Measurements from ENCODE around the gene C14orf119. TPM values are rescaled to one million over a fixed set of nuclear protein-coding genes. Genes with fewer than 3 reads are reported as not detected.

Gene C14orf119
- total RNA-seq, 2 experiments from 2014 or later: 46.0 to 47.0 TPM

DNA sequence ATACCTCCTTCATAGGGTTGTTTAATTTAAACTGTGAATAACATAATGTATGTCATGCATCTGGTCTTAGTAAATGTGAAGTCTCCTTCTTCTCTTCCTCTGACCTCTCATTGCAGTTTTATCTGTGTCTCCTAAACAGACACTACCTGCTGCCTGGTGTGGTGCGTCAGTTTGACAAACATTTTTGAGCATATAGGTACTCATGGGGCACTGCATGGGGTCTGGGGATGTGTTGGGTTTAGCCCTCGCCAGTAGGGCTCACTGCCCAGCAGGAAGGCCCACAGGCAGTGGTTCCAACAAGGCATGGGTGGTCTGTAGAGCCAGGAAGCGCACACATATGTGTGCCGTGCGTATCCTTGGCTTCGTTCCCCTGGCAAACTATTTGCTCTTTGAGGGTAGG lies 26.8 kb downstream of the C14orf119 start:
- ATAC-seq (no peak), DNase-seq (no peak)
- Mint-ChIP-seq H3K9me3 (ENCODE audit: insufficient read depth) (no peaks in the 10 kb centered on the region), H3K36me3 (ENCODE audit: low read depth) (no peaks in the 10 kb centered on the region), H3K4me3 (no peak overlapping the region), H3K27ac (peak overlapping the region; percentile 19), H3K4me1 (ENCODE audit: low read depth) (peaks cover 41% of the 10 kb centered on the region), H3K27me3 (ENCODE audit: low read depth) (no peaks in the 10 kb centered on the region)
- CTCF ChIA-PET: interaction anchor here (0.8 to 4.3 kb wide), 16 partner anchors 19 to 317 kb away, joined by 3 to 378 read pairs (median 12); partner anchors contain the start of genes PABPN1, PPP1R3E and SLC7A8
- POLR2A ChIA-PET: interaction anchor here (3.4 kb wide), 1 partner anchor 27 kb away, joined by 20 read pairs; the partner anchor contains the start of genes ACIN1 and C14orf119

DNA sequence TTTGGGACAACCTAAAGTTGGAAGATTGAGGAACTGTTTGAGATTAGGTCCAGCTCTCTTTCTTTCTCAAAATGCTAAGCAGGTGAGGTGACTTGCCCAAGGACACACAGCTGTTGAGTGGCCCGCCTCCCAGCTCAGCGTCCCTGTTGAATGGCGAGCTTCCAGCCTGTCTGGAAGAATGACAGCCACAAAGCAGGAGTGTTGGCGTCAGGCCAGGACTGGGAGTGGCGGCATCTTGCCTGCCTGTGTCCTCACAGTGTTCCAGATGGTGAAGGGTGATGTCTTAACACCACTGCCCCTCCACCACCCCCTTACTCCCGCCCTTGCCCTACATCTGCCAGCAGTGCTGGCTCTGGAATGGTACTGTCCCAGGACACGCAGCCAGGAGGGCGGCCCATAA lies 28.1 kb downstream of the C14orf119 start:
- no peaks in the 10 kb centered on the region for H3K36me3 Mint-ChIP-seq (ENCODE audit: low read depth)

DNA sequence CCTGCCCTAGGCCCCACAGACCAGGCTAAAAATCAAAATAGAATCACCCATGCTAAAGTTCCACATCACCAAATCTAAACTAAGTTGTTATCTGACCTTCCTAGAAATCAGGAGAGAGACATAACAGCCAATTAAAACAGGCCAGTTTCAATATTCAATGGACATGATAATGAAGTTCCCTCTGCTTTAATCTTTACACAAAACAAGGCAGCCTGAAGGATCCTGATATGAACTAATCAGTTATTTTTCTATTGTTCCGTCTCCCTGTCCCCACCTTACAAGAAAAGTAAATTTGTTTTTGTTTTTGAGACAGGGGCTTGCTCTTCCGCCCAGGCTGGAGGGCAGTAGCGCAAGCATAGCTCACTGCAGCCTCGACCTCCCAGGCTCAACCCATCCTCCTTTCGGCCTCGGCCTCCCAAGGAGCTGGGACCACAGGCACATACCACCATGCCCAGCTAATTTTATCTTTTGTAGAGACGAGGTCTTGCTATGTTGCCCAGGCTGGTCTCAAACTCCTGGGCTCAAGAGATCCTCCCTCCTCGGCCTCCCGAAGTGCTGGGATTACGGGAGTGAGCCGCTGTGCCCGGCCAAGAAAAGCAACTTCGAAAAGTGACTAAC lies 29.1 kb downstream of the C14orf119 start:
- no peaks in the 10 kb centered on the region for H3K9me3 Mint-ChIP-seq (ENCODE audit: insufficient read depth)
- POLR2A ChIA-PET: no interaction called here
- H3K4me1 Mint-ChIP-seq (ENCODE audit: low read depth): peaks cover 35% of the 10 kb centered on the region
- H3K27ac Mint-ChIP-seq: no peak overlapping the region
- CTCF ChIA-PET: interaction anchor here (1.0 to 3.1 kb wide), 2 partner anchors 62 to 198 kb away, joined by 3 to 28 read pairs; no protein-coding TSS in a partner anchor
- no peak overlapping the region for H3K4me3 Mint-ChIP-seq
- no peaks in the 10 kb centered on the region for H3K27me3 Mint-ChIP-seq (ENCODE audit: low read depth)
- no peak for ATAC-seq
- H3K36me3 Mint-ChIP-seq (ENCODE audit: low read depth): no peaks in the 10 kb centered on the region
- no peak for DNase-seq

More for the DNA sequence above, 28.1 kb downstream of the C14orf119 start:
- DNase-seq: no peak
- POLR2A ChIA-PET: no interaction called here
- H3K9me3 Mint-ChIP-seq (ENCODE audit: insufficient read depth): no peaks in the 10 kb centered on the region
- H3K4me1 Mint-ChIP-seq (ENCODE audit: low read depth): peaks cover 44% of the 10 kb centered on the region
- no peak for ATAC-seq
- CTCF ChIA-PET: interaction anchor here (1.0 to 3.1 kb wide), 4 partner anchors 29 to 63 kb away, joined by 3 to 28 read pairs (median 3); partner anchors contain the start of genes ACIN1 and C14orf119
- no peak overlapping the region for H3K4me3 Mint-ChIP-seq
- no peaks in the 10 kb centered on the region for H3K27me3 Mint-ChIP-seq (ENCODE audit: low read depth)
- H3K27ac Mint-ChIP-seq: no peak overlapping the region

DNA sequence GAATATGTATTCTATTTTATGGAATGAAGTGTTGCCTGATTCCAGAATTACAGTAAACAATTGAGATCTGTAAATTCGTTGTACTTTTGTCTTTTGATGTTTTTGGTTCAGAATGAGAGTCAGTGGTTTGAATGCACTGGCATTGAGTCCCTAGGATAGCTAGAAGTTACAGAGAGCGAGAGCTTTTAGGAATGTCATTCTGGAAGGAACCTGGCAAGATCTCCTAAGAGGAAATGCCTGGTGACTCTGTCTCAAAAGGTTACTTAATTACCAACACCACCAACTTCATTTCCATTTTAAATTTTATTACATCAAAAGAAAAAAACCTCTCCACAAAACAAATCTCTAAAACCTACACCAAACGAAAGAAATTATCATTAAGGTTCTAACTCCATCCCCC lies 29.7 kb downstream of the C14orf119 start:
- Mint-ChIP-seq H3K27me3 (ENCODE audit: low read depth) (no peaks in the 10 kb centered on the region), H3K36me3 (ENCODE audit: low read depth) (no peaks in the 10 kb centered on the region), H3K9me3 (ENCODE audit: insufficient read depth) (no peaks in the 10 kb centered on the region), H3K27ac (no peak overlapping the region), H3K4me3 (no peak overlapping the region), H3K4me1 (ENCODE audit: low read depth) (peaks cover 30% of the 10 kb centered on the region)
- ChIA-PET CTCF (interaction anchor here (3.1 kb wide), 1 partner anchor 62 kb away, joined by 28 read pairs; no protein-coding TSS in a partner anchor), POLR2A (no interaction called here)
- DNase-seq (no peak), ATAC-seq (no peak)

DNA sequence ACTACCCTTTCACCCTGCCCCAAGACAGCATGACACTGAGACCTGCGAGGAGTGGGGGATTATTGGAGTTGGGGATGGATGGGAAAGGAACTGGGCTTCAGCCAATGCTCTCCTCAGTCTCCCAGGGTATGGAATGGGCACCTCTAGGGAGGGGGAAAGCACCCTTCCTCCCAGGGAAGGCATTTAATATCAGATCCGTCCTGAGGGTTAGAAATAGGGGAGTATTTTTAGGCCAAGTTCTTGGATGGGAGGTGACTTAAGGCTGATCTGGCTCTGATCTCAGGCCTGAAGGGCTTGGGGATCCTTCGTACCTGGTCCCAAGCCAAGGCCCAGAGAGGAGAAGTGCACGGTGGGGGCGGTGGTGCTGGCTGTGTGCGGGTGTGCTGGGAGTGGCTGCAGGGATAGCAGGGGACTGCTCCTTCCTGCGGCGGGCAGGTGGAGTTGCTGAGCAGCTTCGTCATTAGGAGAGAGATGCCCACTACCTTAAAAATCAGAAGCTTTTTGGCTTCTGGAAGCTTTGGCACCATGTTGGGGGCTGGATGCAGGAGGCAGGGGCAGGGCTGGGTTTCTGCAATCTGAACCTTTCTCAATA lies 30.7 kb downstream of the C14orf119 start:
- POLR2A ChIA-PET: no interaction called here
- Mint-ChIP-seq H3K4me1 (ENCODE audit: low read depth) (peaks cover 20% of the 10 kb centered on the region), H3K9me3 (ENCODE audit: insufficient read depth) (no peaks in the 10 kb centered on the region), H3K36me3 (ENCODE audit: low read depth) (no peaks in the 10 kb centered on the region), H3K27me3 (ENCODE audit: low read depth) (no peaks in the 10 kb centered on the region), H3K27ac (peak overlapping the region; percentile 12), H3K4me3 (no peak overlapping the region)
- CTCF ChIA-PET: no interaction called here
- DNase-seq: no peak
- ATAC-seq: no peak

DNA sequence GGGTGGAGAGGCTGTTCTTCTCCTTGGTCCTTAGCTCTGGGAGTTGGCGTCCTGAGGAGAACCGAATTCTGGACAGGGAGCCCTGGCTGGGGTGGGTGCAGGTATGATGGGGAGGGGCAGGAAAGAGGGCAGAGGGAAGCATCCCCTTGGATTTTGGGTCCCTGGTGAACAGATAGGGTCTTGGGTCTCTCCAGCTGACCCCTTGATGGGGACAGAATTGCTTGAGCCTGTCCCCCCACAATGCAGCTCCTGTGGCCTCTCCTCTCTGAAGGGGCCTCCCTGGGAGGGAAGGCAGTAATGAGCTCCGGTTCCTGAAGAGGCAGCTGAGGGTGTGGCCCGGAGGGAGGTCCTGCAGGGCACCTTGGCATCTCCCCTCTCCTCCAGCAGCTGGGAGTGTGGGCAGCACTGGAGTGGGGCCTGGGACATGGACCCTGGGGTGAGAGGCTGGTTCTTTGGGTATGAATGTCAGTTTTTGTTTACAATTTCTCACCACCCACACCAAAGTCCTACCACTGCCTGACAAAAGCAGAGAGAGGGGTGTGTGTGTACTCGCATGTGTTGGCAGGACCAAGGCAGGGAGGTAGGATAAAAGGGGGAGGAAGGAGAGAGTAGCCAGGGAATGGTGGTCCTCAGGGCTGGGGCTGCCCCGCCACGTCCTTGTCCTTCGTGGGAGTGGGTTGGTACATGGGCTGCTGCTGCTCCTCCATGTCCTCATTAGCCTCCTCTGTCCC lies 31.4 kb downstream of the C14orf119 start:
- Mint-ChIP-seq H3K36me3 (ENCODE audit: low read depth) (no peaks in the 10 kb centered on the region), H3K4me1 (ENCODE audit: low read depth) (peaks cover 13% of the 10 kb centered on the region), H3K4me3 (no peak overlapping the region), H3K27me3 (ENCODE audit: low read depth) (no peaks in the 10 kb centered on the region), H3K9me3 (ENCODE audit: insufficient read depth) (no peaks in the 10 kb centered on the region), H3K27ac (no peak overlapping the region)
- ATAC-seq (no peak), DNase-seq (no peak)
- CTCF ChIA-PET: no interaction called here
- POLR2A ChIA-PET: interaction anchor here (0.7 kb wide), 1 partner anchor 55 kb away, joined by 3 read pairs; no protein-coding TSS in a partner anchor

DNA sequence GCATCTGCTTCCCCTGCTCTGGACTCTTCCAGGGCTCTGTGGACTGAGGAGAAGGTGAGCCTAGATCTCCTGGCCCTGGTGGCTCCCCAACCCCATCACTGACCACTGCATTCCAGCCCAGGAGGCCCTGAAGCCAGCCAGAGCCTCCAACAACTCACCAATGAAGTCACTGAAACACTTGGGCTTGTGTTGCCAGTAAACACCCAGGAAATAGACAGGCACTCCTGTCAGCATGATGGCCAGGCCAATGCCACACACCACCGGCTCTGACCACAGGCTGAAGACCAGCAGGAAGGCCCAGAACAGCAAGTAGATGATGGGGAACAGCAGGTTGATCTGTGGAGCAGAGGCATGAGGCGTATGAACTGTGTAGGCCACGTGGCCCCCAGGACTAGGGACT lies 32.6 kb downstream of the C14orf119 start:
- H3K27me3 Mint-ChIP-seq (ENCODE audit: low read depth): no peaks in the 10 kb centered on the region
- H3K4me1 Mint-ChIP-seq (ENCODE audit: low read depth): peaks cover 7% of the 10 kb centered on the region
- ChIA-PET CTCF (interaction anchor here (4.9 kb wide), 1 partner anchor 7 kb away, joined by 41 read pairs; no protein-coding TSS in a partner anchor), POLR2A (no interaction called here)
- H3K9me3 Mint-ChIP-seq (ENCODE audit: insufficient read depth): no peaks in the 10 kb centered on the region
- no peak for ATAC-seq
- H3K27ac Mint-ChIP-seq: peak overlapping the region; percentile 16
- no peaks in the 10 kb centered on the region for H3K36me3 Mint-ChIP-seq (ENCODE audit: low read depth)
- no peak for DNase-seq
- no peak overlapping the region for H3K4me3 Mint-ChIP-seq

DNA sequence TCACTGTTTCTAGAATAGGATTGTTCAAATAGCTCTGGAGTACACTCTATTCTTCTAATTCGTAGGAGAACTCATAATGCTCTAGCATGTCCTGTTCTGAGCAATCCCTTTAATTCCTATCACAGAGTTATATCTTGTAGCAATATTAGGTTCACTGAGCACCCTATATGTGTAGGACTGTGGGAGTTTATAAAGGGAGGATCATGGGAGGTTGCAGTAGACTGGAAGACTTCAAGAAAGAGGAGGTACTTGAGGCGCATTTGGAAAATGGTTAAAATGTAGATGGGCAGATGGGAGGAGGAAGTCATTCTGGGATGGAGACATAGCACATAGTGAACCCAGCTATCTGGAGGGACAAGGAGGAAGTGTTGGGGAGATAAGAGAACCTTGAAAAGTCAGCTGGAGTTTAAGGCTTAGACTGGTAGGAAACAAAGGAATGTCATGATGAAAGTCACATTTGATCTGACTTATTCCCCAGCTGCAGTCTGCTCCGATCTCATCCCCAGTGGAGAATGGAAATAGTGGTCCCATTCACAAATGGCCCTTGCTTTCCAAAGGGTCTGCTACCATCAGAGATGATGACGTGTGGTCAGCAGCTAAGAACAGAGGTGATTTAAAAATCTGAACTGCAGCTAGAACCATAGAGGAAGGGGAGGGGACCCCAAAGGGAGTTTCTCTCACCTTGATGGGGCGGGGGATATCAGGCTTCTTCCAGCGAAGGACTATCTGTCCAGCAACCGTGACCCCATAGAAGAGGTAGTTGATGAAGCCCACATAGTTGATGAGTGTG lies 33.9 kb downstream of the C14orf119 start:
- Mint-ChIP-seq H3K9me3 (ENCODE audit: insufficient read depth) (no peaks in the 10 kb centered on the region), H3K27ac (peak overlapping the region; percentile 17), H3K36me3 (ENCODE audit: low read depth) (no peaks in the 10 kb centered on the region), H3K4me3 (no peak overlapping the region), H3K4me1 (ENCODE audit: low read depth) (peaks cover 7% of the 10 kb centered on the region), H3K27me3 (ENCODE audit: low read depth) (no peaks in the 10 kb centered on the region)
- ATAC-seq: no peak
- no peak for DNase-seq
- CTCF ChIA-PET: interaction anchor here (1.7 to 4.9 kb wide), 2 partner anchors 9 to 60 kb away, joined by 6 to 41 read pairs; no protein-coding TSS in a partner anchor
- POLR2A ChIA-PET: no interaction called here

DNA sequence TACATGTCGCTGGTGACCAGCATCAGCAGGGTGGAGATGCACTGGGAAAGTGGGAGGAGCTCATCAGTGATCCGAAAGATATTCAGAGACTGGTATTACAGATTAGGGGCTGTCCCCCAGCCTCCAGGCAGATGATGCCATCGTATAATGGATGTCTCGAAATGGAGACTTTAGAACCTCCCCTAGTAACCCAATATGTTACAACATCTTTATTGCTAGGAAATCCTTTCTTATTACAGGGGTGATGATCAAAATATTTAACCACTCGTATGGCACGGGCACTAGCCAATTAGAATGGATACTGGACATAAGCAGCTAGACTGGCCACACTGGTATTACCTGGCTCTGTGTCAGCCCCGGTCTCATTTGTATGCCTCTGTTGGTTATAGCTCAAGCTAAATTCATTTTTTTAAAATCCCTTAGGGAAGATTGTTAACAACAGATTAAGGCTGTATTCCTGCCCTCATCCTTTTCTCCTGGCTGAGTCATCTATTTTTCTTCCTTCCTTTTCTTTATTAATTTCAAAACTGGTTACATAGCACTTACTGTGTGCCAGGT lies 34.5 kb downstream of the C14orf119 start:
- H3K27me3 Mint-ChIP-seq (ENCODE audit: low read depth): no peaks in the 10 kb centered on the region
- CTCF ChIA-PET: interaction anchor here (1.3 to 4.9 kb wide), 3 partner anchors 9 to 61 kb away, joined by 6 to 41 read pairs (median 6); no protein-coding TSS in a partner anchor
- POLR2A ChIA-PET: no interaction called here
- ATAC-seq (no peak), DNase-seq (no peak)
- H3K27ac Mint-ChIP-seq: no peak overlapping the region
- no peaks in the 10 kb centered on the region for H3K9me3 Mint-ChIP-seq (ENCODE audit: insufficient read depth)
- H3K4me1 Mint-ChIP-seq (ENCODE audit: low read depth): peaks cover 7% of the 10 kb centered on the region
- no peak overlapping the region for H3K4me3 Mint-ChIP-seq
- no peaks in the 10 kb centered on the region for H3K36me3 Mint-ChIP-seq (ENCODE audit: low read depth)

DNA sequence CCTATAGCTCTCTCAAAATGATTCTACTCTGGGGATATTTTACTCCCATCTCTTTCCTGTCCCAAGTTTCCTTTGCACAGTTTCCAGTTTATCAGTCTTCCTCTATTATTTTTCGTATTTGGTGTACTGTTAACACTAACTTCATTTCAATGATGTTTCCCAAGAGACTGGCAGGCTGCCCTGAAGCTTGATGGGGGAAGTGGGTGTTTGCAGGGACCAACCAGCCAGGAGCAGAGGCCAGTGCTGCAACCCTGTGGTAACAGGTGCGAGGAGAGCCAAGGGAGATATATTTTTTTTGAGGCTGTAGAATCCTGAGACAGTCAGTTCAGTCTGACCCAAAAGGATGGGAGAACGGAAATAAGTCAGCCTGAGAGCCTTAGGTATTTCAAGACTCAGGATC lies 35.6 kb downstream of the C14orf119 start:
- ChIA-PET POLR2A (no interaction called here), CTCF (interaction anchor here (1.3 to 4.9 kb wide), 3 partner anchors 10 to 62 kb away, joined by 6 to 41 read pairs (median 6); no protein-coding TSS in a partner anchor)
- Mint-ChIP-seq H3K4me1 (ENCODE audit: low read depth) (peaks cover 7% of the 10 kb centered on the region), H3K9me3 (ENCODE audit: insufficient read depth) (no peaks in the 10 kb centered on the region), H3K27me3 (ENCODE audit: low read depth) (no peaks in the 10 kb centered on the region), H3K4me3 (no peak overlapping the region), H3K27ac (no peak overlapping the region), H3K36me3 (ENCODE audit: low read depth) (no peaks in the 10 kb centered on the region)
- ATAC-seq (no peak), DNase-seq (no peak)

DNA sequence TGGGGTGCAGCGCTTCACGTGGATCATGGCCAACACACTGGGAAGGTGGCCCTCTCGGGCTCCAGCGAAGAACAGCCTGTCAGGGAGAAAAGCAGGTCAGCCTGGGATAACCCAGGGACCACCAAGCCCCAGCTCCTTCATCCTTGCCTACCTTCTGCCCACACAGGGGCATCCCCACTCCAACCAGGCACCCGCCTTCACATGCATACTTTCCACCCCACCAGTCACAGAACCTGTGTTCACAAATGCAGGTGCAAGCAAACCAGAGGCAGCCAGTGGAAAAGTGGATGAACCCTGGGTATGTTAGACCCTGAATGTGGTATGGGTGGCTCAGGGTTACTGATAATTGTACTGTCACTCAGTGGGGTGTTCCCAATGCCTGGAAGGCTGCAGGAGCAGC lies 36.2 kb downstream of the C14orf119 start:
- ChIA-PET CTCF (interaction anchor here (4.9 kb wide), 1 partner anchor 11 kb away, joined by 41 read pairs; no protein-coding TSS in a partner anchor), POLR2A (no interaction called here)
- Mint-ChIP-seq H3K27ac (no peak overlapping the region), H3K9me3 (ENCODE audit: insufficient read depth) (no peaks in the 10 kb centered on the region), H3K27me3 (ENCODE audit: low read depth) (no peaks in the 10 kb centered on the region), H3K36me3 (ENCODE audit: low read depth) (no peaks in the 10 kb centered on the region), H3K4me1 (ENCODE audit: low read depth) (peaks cover 7% of the 10 kb centered on the region), H3K4me3 (no peak overlapping the region)
- ATAC-seq (no peak), DNase-seq (no peak)
